Ishikawa (cell line): ENCODE results near the gene PDHB.

ENCODE experiments used
- CEBPB ChIP-seq: IDR thresholded peaks from 2 replicates; pipeline ENCODE4 v1.6.1; 2012
- CREB1 ChIP-seq: IDR thresholded peaks from 2 replicates; pipeline ENCODE4 v1.6.1; 2012; ENCODE audit warnings: low read depth
- EGR1 ChIP-seq: IDR thresholded peaks from 2 replicates; pipeline ENCODE4 v1.6.1; 2012
- EP300 ChIP-seq: IDR thresholded peaks from 2 replicates; pipeline ENCODE4 v1.6.1; 2012; ENCODE audit warnings: borderline replicate concordance
- FOXM1 ChIP-seq: IDR thresholded peaks from 2 replicates; pipeline ENCODE4 v1.6.1; 2012; ENCODE audit warnings: low read depth, borderline replicate concordance
- MAX ChIP-seq: IDR thresholded peaks from 2 replicates; pipeline ENCODE4 v1.6.1; 2012
- NFIC ChIP-seq: IDR thresholded peaks from 2 replicates; pipeline ENCODE4 v1.6.1; 2012
- RAD21 ChIP-seq: IDR thresholded peaks from 2 replicates; pipeline ENCODE4 v1.6.1; 2012; ENCODE audit warnings: low read depth
- REST ChIP-seq: IDR thresholded peaks from 2 replicates; pipeline ENCODE4 v1.6.1; 2012; ENCODE audit warnings: low read depth, mild to moderate bottlenecking
- TAF1 ChIP-seq: IDR thresholded peaks from 2 replicates; pipeline ENCODE4 v1.6.1; 2012; ENCODE audit warnings: low read depth, mild to moderate bottlenecking
- TCF12 ChIP-seq: IDR thresholded peaks from 2 replicates; pipeline ENCODE4 v1.6.1; 2012; ENCODE audit warnings: low read depth
- TEAD4 ChIP-seq: IDR thresholded peaks from 2 replicates; pipeline ENCODE4 v1.6.1; 2012
- USF1 ChIP-seq: IDR thresholded peaks from 2 replicates; pipeline ENCODE4 v1.6.1; 2012
- YY1 ChIP-seq: IDR thresholded peaks from 2 replicates; pipeline ENCODE4 v1.6.1; 2012; ENCODE audit warnings: low read depth
- ZBTB7A ChIP-seq: IDR thresholded peaks from 2 replicates; pipeline ENCODE4 v1.6.1; 2012; ENCODE audit warnings: low read depth

The PDHB gene

GRCh38 chr3:58429657-58430056, 4.0 kb downstream of the PDHB start:
- TF ChIP-seq YY1 = no peak
- TF ChIP-seq ZBTB7A = no peak
- no peak for TF ChIP-seq CREB1
- TF ChIP-seq FOXM1 = no peak
- TF ChIP-seq USF1 = no peak
- TF ChIP-seq TEAD4 = no peak

GRCh38 chr3:58427661-58428361, 5.8 kb downstream of the PDHB start:
- no peak for TF ChIP-seq TAF1
- no peak for TF ChIP-seq REST
- no peak for TF ChIP-seq MAX
- TF ChIP-seq TCF12 = no peak

GRCh38 chr3:58425782-58426181, 7.8 kb downstream of the PDHB start:
- TF ChIP-seq CEBPB (no peak), REST (no peak), CREB1 (no peak), ZBTB7A (no peak), YY1 (no peak)

- TF ChIP-seq RAD21 (no peak), ZBTB7A (no peak)
These were observed 9.0 kb downstream of the PDHB start for GRCh38 chr3:58424613-58425012.

GRCh38 chr3:58422756-58423325, 10.8 kb downstream of the PDHB start:
- TF ChIP-seq RAD21 (0 out of 2 replicates have a peak, but pooled peaks have one; percentile 36), USF1 (no peak)

GRCh38 chr3:58421004-58421403, 12.6 kb downstream of the PDHB start:
- TF ChIP-seq RAD21 = no peak
- no peak for TF ChIP-seq REST
- TF ChIP-seq EP300 = no peak
- no peak for TF ChIP-seq USF1
- no peak for TF ChIP-seq TAF1
- no peak for TF ChIP-seq TEAD4
- TF ChIP-seq TCF12 = no peak
- no peak for TF ChIP-seq YY1
- no peak for TF ChIP-seq EGR1
- no peak for TF ChIP-seq CREB1
- TF ChIP-seq MAX = no peak
- no peak for TF ChIP-seq CEBPB
- TF ChIP-seq NFIC = no peak
- TF ChIP-seq FOXM1 = no peak
- no peak for TF ChIP-seq ZBTB7A
